Natural killer cell (primary cell): Measurements from ENCODE around the gene TFCP2L1. TPM values are rescaled to one million over a fixed set of nuclear protein-coding genes. Genes with fewer than 3 reads are reported as not detected.

Experiments used
- ATAC-seq, 3 donors: fragments of 150-1000 bp in 2 of 3; fragments of 200-7000 bp in 1 of 3; cut with Tn5 transposase; 1 replicate in 1 of 3; 2 replicates in 2 of 3; pipeline ENCODE4 v1.10.0; 2021; ENCODE audit warnings: mild to moderate bottlenecking in 2 of 3, moderate library complexity in 2 of 3
- DNase-seq, 2 donors: peaks; one replicate each; pipeline versions ENCODE4 v3.0.0 to v3.0.0-alpha.2; 2013 to 2021; ENCODE audit warnings: mixed read lengths in 1 of 2
- H3K27ac ChIP-seq: one replicate; pipeline ENCODE4 v1.5.1; 2013; ENCODE audit warnings: mild to moderate bottlenecking, low read length
- H3K27me3 ChIP-seq: one replicate; pipeline ENCODE4 v1.6.1; 2013; ENCODE audit warnings: low read length; ENCODE audit not compliant: control insufficient read depth, insufficient read depth
- H3K36me3 ChIP-seq: one replicate; pipeline ENCODE4 v1.6.1; 2013; ENCODE audit warnings: low read length; ENCODE audit not compliant: control insufficient read depth, insufficient read depth
- H3K4me1 ChIP-seq: one replicate; pipeline ENCODE4 v1.6.1; 2013; ENCODE audit warnings: low read length; ENCODE audit not compliant: control insufficient read depth, insufficient read depth
- H3K4me3 ChIP-seq: one replicate; pipeline ENCODE4 v1.5.1; 2013; ENCODE audit warnings: low read length
- H3K9me3 ChIP-seq: one replicate; pipeline ENCODE4 v1.6.1; 2013; ENCODE audit warnings: low read length; ENCODE audit not compliant: control insufficient read depth, insufficient read depth
- H3K27ac Mint-ChIP-seq, 2 donors: one replicate each; pipeline ENCODE4 v1.8.0; 2022; ENCODE audit warnings: mild to moderate bottlenecking in 2 of 2, mixed read lengths in 2 of 2, moderate library complexity in 1 of 2
- H3K27me3 Mint-ChIP-seq, 2 donors: one replicate each; pipeline ENCODE4 v1.8.0; 2022; ENCODE audit warnings: low read depth in 2 of 2, mixed read lengths in 2 of 2
- H3K36me3 Mint-ChIP-seq: one replicate; pipeline ENCODE4 v1.8.0; 2022; ENCODE audit warnings: mixed read lengths
- H3K4me1 Mint-ChIP-seq, 2 donors: one replicate each; pipeline ENCODE4 v1.8.0; 2022; ENCODE audit warnings: mixed read lengths in 2 of 2
- H3K4me3 Mint-ChIP-seq: one replicate; pipeline ENCODE4 v1.8.0; 2022; ENCODE audit warnings: mild to moderate bottlenecking, moderate library complexity, mixed read lengths
- H3K9me3 Mint-ChIP-seq, 2 donors: one replicate each; pipeline ENCODE4 v1.8.0; 2022; ENCODE audit warnings: mixed read lengths in 2 of 2
- CTCF ChIP-seq: fragments of 200-600 bp; IDR thresholded peaks from one replicate; pipeline ENCODE4 v1.8.0; 2022; ENCODE audit warnings: antibody characterized with exemption
- WGBS: methylation state at CpG from one replicate; pipeline ENCODE4 v1.1.7; 2013; ENCODE audit warnings: missing lambda C conversion rate; ENCODE audit not compliant: insufficient coverage; 5-methylcytosine and 5-hydroxymethylcytosine counted together
- intact Hi-C: fragments of 100-400 bp; cut with micrococcal nuclease; formaldehyde crosslinking; loops from one replicate; pipeline ENCODE4 v1.14.2; 2022
- total RNA-seq, 4 donors: library from RNA; stranded (reverse); fragments of 120-200 nt in 1 of 4; gene quantifications; one replicate each; pipeline versions ENCODE4 v1.2.3 to v1.2.4, GENCODE V29; 2013 to 2022

The TFCP2L1 gene
- total RNA-seq, 3 donors from 2014 or later (not counting 1 experiment from before 2014, with no cell fraction given): 0.72 to 1.8 (median 0.85) TPM

GRCh38 chr2:121247534-121247933, 37.5 kb downstream of the TFCP2L1 start:
- WGBS: 85% methylated on average over 4 of the region's 4 CpGs
- no peaks in the 10 kb centered on the region for H3K9me3 Mint-ChIP-seq
- H3K36me3 Mint-ChIP-seq: no peaks in the 10 kb centered on the region
- H3K36me3 ChIP-seq: no peaks in the 10 kb centered on the region
- H3K4me3 ChIP-seq: no peak overlapping the region
- no peak for ATAC-seq
- H3K4me1 ChIP-seq: no peaks in the 10 kb centered on the region
- no peaks in the 10 kb centered on the region for H3K9me3 ChIP-seq
- intact Hi-C loops: no loop called here
- TF ChIP-seq CTCF: no peak
- H3K27ac ChIP-seq: no peak overlapping the region
- H3K4me1 Mint-ChIP-seq: no peaks in the 10 kb centered on the region
- H3K27me3 Mint-ChIP-seq: no peaks in the 10 kb centered on the region
- DNase-seq: no peak
- H3K27ac Mint-ChIP-seq: no peak overlapping the region
- H3K27me3 ChIP-seq: no peaks in the 10 kb centered on the region
- H3K4me3 Mint-ChIP-seq: no peak overlapping the region

GRCh38 chr2:121246704-121247255, 38.2 kb downstream of the TFCP2L1 start:
- no peak overlapping the region for H3K4me3 Mint-ChIP-seq
- H3K36me3 Mint-ChIP-seq: no peaks in the 10 kb centered on the region
- H3K4me1 Mint-ChIP-seq: no peaks in the 10 kb centered on the region
- H3K4me3 ChIP-seq: no peak overlapping the region
- H3K27ac Mint-ChIP-seq: no peak overlapping the region
- H3K9me3 Mint-ChIP-seq: no peaks in the 10 kb centered on the region
- no peaks in the 10 kb centered on the region for H3K4me1 ChIP-seq
- DNase-seq (no peak), ATAC-seq (no peak)
- intact Hi-C loops: no loop called here
- H3K36me3 ChIP-seq: no peaks in the 10 kb centered on the region
- H3K27me3 Mint-ChIP-seq: no peaks in the 10 kb centered on the region
- H3K9me3 ChIP-seq: no peaks in the 10 kb centered on the region
- H3K27ac ChIP-seq: no peak overlapping the region
- TF ChIP-seq CTCF: no peak
- no peaks in the 10 kb centered on the region for H3K27me3 ChIP-seq
- WGBS: 83% methylated on average over 15 of the region's 15 CpGs

GRCh38 chr2:121245913-121246312, 39.1 kb downstream of the TFCP2L1 start:
- H3K4me3 ChIP-seq: no peak overlapping the region
- Mint-ChIP-seq H3K4me1 (no peaks in the 10 kb centered on the region), H3K27ac (no peak overlapping the region), H3K4me3 (no peak overlapping the region), H3K36me3 (no peaks in the 10 kb centered on the region), H3K27me3 (no peaks in the 10 kb centered on the region), H3K9me3 (no peaks in the 10 kb centered on the region)
- no peaks in the 10 kb centered on the region for H3K36me3 ChIP-seq
- ATAC-seq: no peak
- intact Hi-C loops: no loop called here
- no peak for TF ChIP-seq CTCF
- no peak for DNase-seq
- no peaks in the 10 kb centered on the region for H3K9me3 ChIP-seq
- H3K27me3 ChIP-seq: no peaks in the 10 kb centered on the region
- H3K4me1 ChIP-seq: no peaks in the 10 kb centered on the region
- 84% methylated on average over 4 of the region's 4 CpGs for WGBS
- H3K27ac ChIP-seq: no peak overlapping the region

- intact Hi-C loops: no loop called here
- Mint-ChIP-seq H3K4me3 (no peak overlapping the region), H3K27me3 (no peaks in the 10 kb centered on the region), H3K36me3 (no peaks in the 10 kb centered on the region), H3K4me1 (no peaks in the 10 kb centered on the region), H3K27ac (no peak overlapping the region), H3K9me3 (no peaks in the 10 kb centered on the region)
- ATAC-seq: no peak
- no peak for TF ChIP-seq CTCF
- Histone ChIP-seq H3K36me3 (no peaks in the 10 kb centered on the region), H3K4me3 (no peak overlapping the region), H3K27ac (no peak overlapping the region), H3K9me3 (no peaks in the 10 kb centered on the region), H3K27me3 (no peaks in the 10 kb centered on the region), H3K4me1 (no peaks in the 10 kb centered on the region)
- 81% methylated on average over 13 of the region's 13 CpGs for WGBS
- no peak for DNase-seq
Observed at GRCh38 chr2:121245120-121245820, 39.7 kb downstream of the TFCP2L1 start.
